ENCODE measurements around the gene PTGES3L. TPM values are rescaled to one million over a fixed set of nuclear protein-coding genes. Genes with fewer than 3 reads are reported as not detected.
A peak's percentile ranks its signal among the peaks of the same experiment; 100 is the strongest.

The PTGES3L gene
- total RNA-seq: 0.17 TPM in 1 of 2 replicates, not detected in the other
- 0.24 and 1.7 TPM in 2 replicates for polyA plus RNA-seq
- polyA plus RNA-seq (2012): 0.17 and 1.7 TPM in 2 replicates
- not detected in 2 replicates for polyA minus RNA-seq (ENCODE audit: low replicate concordance)

GRCh38 chr17:42979511-42980273 lies at the start of gene PTGES3L:
Gene PTGES3L (minus strand): TSS chr17:42980080. CDS start chr17:42980053, 27 bp downstream.
- no peaks in the 10 kb centered on the region for H3K9me3 ChIP-seq (ENCODE audit: control insufficient read depth, insufficient read depth, low read depth, low read length)
- H3K36me3 ChIP-seq (ENCODE audit: control insufficient read depth, insufficient read depth, low read length): no peaks in the 10 kb centered on the region
- H3K27ac ChIP-seq (ENCODE audit: insufficient read depth, low read length): peak within 1 kb of the TSS; percentile 77
- DNase-seq (ENCODE audit: low read depth in 2 of 2): peak; percentile 26 to 63
- H3K79me2 ChIP-seq (ENCODE audit: control insufficient read depth, insufficient read depth, low read length): peaks cover 18% of the 10 kb centered on the region
- peak within 1 kb of the TSS; percentile 99 for H3K4me2 ChIP-seq (ENCODE audit: extremely low read depth, insufficient read depth, low read length)
- peaks cover 6% of the 10 kb centered on the region for H3K4me1 ChIP-seq (ENCODE audit: control insufficient read depth, extremely low read depth, insufficient read depth, low read length)
- no peaks in the 10 kb centered on the region for H4K20me1 ChIP-seq (ENCODE audit: control insufficient read depth, extremely low read depth, insufficient read depth, low read length)
- peak within 1 kb of the TSS; percentile 85 to 95 (median 90) for H3K4me3 ChIP-seq (replicated peaks in 1 of 4; ENCODE audit: control extremely low read depth in 1 of 4, insufficient read depth in 1 of 4, low read depth in 3 of 4, low read length in 4 of 4)
- H2AFZ ChIP-seq (ENCODE audit: low read length): peak within 1 kb of the TSS; percentile 79
- no peaks in the 10 kb centered on the region for H3K27me3 ChIP-seq (ENCODE audit: control insufficient read depth, insufficient read depth, low read length)
- TF ChIP-seq CTCF (conservative IDR thresholded peaks at IDR 0.05 in 1 of 2, IDR thresholded peaks at IDR 0.05 in 1 of 2; ENCODE audit: low read depth in 1 of 2, low read length in 2 of 2) (no peak), EZH2 (IDR thresholded peaks at IDR 0.05; ENCODE audit: low read length, missing control alignments) (no peak)
- H3K9ac ChIP-seq (ENCODE audit: insufficient read depth, low read length): peak within 1 kb of the TSS; percentile 82

- Histone ChIP-seq H4K20me1 (ENCODE audit: control insufficient read depth, extremely low read depth, insufficient read depth, low read length) (no peaks in the 10 kb centered on the region), H3K36me3 (ENCODE audit: control insufficient read depth, insufficient read depth, low read length) (no peaks in the 10 kb centered on the region), H3K4me1 (ENCODE audit: control insufficient read depth, extremely low read depth, insufficient read depth, low read length) (peaks cover 4% of the 10 kb centered on the region), H3K79me2 (ENCODE audit: control insufficient read depth, insufficient read depth, low read length) (no peaks in the 10 kb centered on the region), H3K9me3 (ENCODE audit: control insufficient read depth, insufficient read depth, low read depth, low read length) (no peaks in the 10 kb centered on the region), H3K4me2 (ENCODE audit: extremely low read depth, insufficient read depth, low read length) (no peak overlapping the region), H3K9ac (ENCODE audit: insufficient read depth, low read length) (no peak overlapping the region), H3K27ac (ENCODE audit: insufficient read depth, low read length) (no peak overlapping the region), H3K27me3 (ENCODE audit: control insufficient read depth, insufficient read depth, low read length) (no peaks in the 10 kb centered on the region), H3K4me3 (replicated peaks in 1 of 4; ENCODE audit: control extremely low read depth in 1 of 4, insufficient read depth in 1 of 4, low read depth in 3 of 4, low read length in 4 of 4) (no peak overlapping the region), H2AFZ (ENCODE audit: low read length) (no peak overlapping the region)
- no peak for TF ChIP-seq CTCF (conservative IDR thresholded peaks at IDR 0.05 in 1 of 2, IDR thresholded peaks at IDR 0.05 in 1 of 2; ENCODE audit: low read depth in 1 of 2, low read length in 2 of 2)
- TF ChIP-seq EZH2 (IDR thresholded peaks at IDR 0.05; ENCODE audit: low read length, missing control alignments): no peak
- no peak for DNase-seq (ENCODE audit: low read depth in 2 of 2)
Observed at GRCh38 chr17:43028221-43028861, 48.5 kb upstream of the PTGES3L start.
